B cell (primary cell): Measurements from ENCODE around the gene CCHCR1.

Experiments used
- EZH2 ChIP-seq: IDR thresholded peaks from 2 replicates; pipeline ENCODE4 v1.6.1; 2012; ENCODE audit warnings: borderline replicate concordance, low read depth, mild to moderate bottlenecking, moderate library complexity, low read length; ENCODE audit not compliant: insufficient read depth, poor library complexity, severe bottlenecking
- TF ChIP-seq, protein P1 (sequence below): fragments of 200-600 bp; IDR thresholded peaks from one replicate; pipeline ENCODE4 v1.8.0; 2022; ENCODE audit warnings: antibody characterized with exemption, mild to moderate bottlenecking

DNA sequence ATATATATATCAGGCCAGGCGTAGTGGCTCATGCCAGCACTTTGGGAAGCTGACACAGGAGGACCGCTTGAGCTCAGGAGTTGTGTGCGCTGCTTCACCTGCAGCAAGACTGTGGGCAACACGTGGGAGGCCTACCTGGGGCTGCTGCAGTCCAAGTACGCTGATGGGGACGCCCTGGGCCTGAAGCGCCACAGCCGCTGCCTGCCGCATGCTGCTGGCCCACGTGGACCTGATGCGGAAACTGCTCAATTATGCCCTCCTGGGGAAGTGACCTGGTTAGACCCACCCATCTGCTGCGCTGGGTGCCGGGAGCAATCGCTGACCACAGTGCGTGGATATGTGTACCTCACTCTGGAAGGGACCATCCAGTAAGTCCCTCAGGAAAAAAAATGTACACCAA, 17.0 kb downstream of the CCHCR1 start:
- TF ChIP-seq, protein P1, sequence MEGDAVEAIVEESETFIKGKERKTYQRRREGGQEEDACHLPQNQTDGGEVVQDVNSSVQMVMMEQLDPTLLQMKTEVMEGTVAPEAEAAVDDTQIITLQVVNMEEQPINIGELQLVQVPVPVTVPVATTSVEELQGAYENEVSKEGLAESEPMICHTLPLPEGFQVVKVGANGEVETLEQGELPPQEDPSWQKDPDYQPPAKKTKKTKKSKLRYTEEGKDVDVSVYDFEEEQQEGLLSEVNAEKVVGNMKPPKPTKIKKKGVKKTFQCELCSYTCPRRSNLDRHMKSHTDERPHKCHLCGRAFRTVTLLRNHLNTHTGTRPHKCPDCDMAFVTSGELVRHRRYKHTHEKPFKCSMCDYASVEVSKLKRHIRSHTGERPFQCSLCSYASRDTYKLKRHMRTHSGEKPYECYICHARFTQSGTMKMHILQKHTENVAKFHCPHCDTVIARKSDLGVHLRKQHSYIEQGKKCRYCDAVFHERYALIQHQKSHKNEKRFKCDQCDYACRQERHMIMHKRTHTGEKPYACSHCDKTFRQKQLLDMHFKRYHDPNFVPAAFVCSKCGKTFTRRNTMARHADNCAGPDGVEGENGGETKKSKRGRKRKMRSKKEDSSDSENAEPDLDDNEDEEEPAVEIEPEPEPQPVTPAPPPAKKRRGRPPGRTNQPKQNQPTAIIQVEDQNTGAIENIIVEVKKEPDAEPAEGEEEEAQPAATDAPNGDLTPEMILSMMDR = no peak
- no peak for TF ChIP-seq EZH2
